T-cell (primary cell): ENCODE results near the gene AIP. TPM values are rescaled to one million over a fixed set of nuclear protein-coding genes. Genes with fewer than 3 reads are reported as not detected.

Source experiments
- ATAC-seq, 4 experiments: fragments of 200-7000 bp in 3 of 4; fragments of 150-1000 bp in 1 of 4; cut with Tn5 transposase; replicated peaks in 1 of 4; 1 replicate in 3 of 4; 2 replicates in 1 of 4; pipeline ENCODE4 v1.10.0; 2021; ENCODE audit warnings: moderate library complexity in 3 of 4, mild to moderate bottlenecking in 2 of 4, moderate number of reproducible peaks in 1 of 4
- CTCF ChIA-PET, 2 donors: fragments of 300-600 bp; sonication (Branson Sonifier 250); formaldehyde crosslinking; loops; one replicate each; lab custom pipeline; 2022; ENCODE audit warnings: antibody characterized with exemption in 2 of 2; lab: Charles Lee
- POLR2A ChIA-PET, 2 donors: fragments of 300-600 bp; sonication (Branson Sonifier 250); formaldehyde crosslinking; loops; one replicate each; lab custom pipeline; 2022; ENCODE audit warnings: antibody characterized with exemption in 2 of 2; lab: Charles Lee
- DNase-seq, 35 experiments: peaks; one replicate each; pipeline versions ENCODE4 v3.0.0 to v3.0.0-alpha.2; 2013 to 2023
- H3K27ac ChIP-seq: one replicate; pipeline ENCODE4 v1.5.1; 2013; ENCODE audit warnings: low read length
- H3K27me3 ChIP-seq, 2 experiments: replicated peaks in 1 of 2; 1 replicate in 1 of 2; 2 replicates in 1 of 2; pipeline versions ENCODE4 v1.6.1 to v1.7.0; 2013; ENCODE audit warnings: low read length in 1 of 2, mixed read lengths in 1 of 2; ENCODE audit not compliant: control insufficient read depth in 2 of 2, insufficient read depth in 2 of 2; ENCODE audit errors: extremely low read depth in 1 of 2
- H3K36me3 ChIP-seq, 2 donors: 1 replicate in 1 of 2; 2 replicates in 1 of 2; pipeline versions ENCODE4 v1.6.1 to v1.7.0; 2013; ENCODE audit warnings: low read length in 1 of 2; ENCODE audit not compliant: control insufficient read depth in 2 of 2, insufficient read depth in 1 of 2; ENCODE audit errors: extremely low read depth in 1 of 2
- H3K4me1 ChIP-seq, 2 experiments: 1 replicate in 1 of 2; 2 replicates in 1 of 2; pipeline versions ENCODE4 v1.6.1 to v1.7.0; 2013; ENCODE audit warnings: low read length in 2 of 2, mixed read lengths in 1 of 2; ENCODE audit not compliant: insufficient read depth in 2 of 2, control insufficient read depth in 1 of 2; ENCODE audit errors: extremely low read depth in 1 of 2
- H3K4me3 ChIP-seq, 2 donors: 1 replicate in 1 of 2; 2 replicates in 1 of 2; pipeline versions ENCODE4 v1.5.1 to v1.7.0; 2013; ENCODE audit warnings: mild to moderate bottlenecking in 2 of 2, low read length in 1 of 2, moderate library complexity in 1 of 2; ENCODE audit not compliant: control insufficient read depth in 1 of 2; ENCODE audit errors: extremely low read depth in 1 of 2
- H3K9me3 ChIP-seq: 2 replicates; pipeline ENCODE4 v1.7.0; 2013
- H3K27ac Mint-ChIP-seq, 2 donors: one replicate each; pipeline ENCODE4 v1.8.0; 2020 to 2021; ENCODE audit warnings: mild to moderate bottlenecking in 2 of 2, mixed read lengths in 2 of 2
- H3K27me3 Mint-ChIP-seq, 2 donors: one replicate each; pipeline ENCODE4 v1.8.0; 2021 to 2022; ENCODE audit warnings: mixed read lengths in 2 of 2
- H3K36me3 Mint-ChIP-seq: one replicate; pipeline ENCODE4 v1.8.0; 2021; ENCODE audit warnings: mixed read lengths
- H3K4me1 Mint-ChIP-seq, 3 donors: one replicate each; pipeline ENCODE4 v1.8.0; 2020 to 2022; ENCODE audit warnings: mixed read lengths in 3 of 3, mild to moderate bottlenecking in 1 of 3
- H3K4me3 Mint-ChIP-seq, 3 donors: one replicate each; pipeline ENCODE4 v1.8.0; 2020 to 2022; ENCODE audit warnings: mild to moderate bottlenecking in 3 of 3, mixed read lengths in 3 of 3, moderate library complexity in 3 of 3
- H3K9me3 Mint-ChIP-seq, 3 donors: one replicate each; pipeline ENCODE4 v1.8.0; 2020 to 2022; ENCODE audit warnings: mixed read lengths in 3 of 3
- WGBS: methylation state at CpG from one replicate; pipeline ENCODE4 v1.1.5; 2013; ENCODE audit warnings: missing lambda C conversion rate; ENCODE audit not compliant: insufficient coverage; 5-methylcytosine and 5-hydroxymethylcytosine counted together
- total RNA-seq, 35 experiments: library from RNA in 6 of 35; stranded (reverse) in 6 of 35; fragments of 120-200 nt in 1 of 35; gene quantifications; one replicate each; pipeline versions ENCODE4 v1.2.1 to v1.2.4 and lab custom pipeline; 2013 to 2026

The AIP gene
- total RNA-seq, 5 donors from 2014 or later (not counting 1 experiment from before 2014, with no cell fraction given): 114 to 168 (median 154) TPM

GRCh38 chr11:67440229-67441097 lies 42.4 kb upstream of the AIP start:
- no peak for ATAC-seq
- no peaks in the 10 kb centered on the region for H3K9me3 ChIP-seq
- peak overlapping the region; percentile 95 for H3K27ac Mint-ChIP-seq
- peaks cover 0 to 10% of the 10 kb centered on the region in 2 donors for H3K36me3 ChIP-seq
- peak overlapping the region; percentile 77 for H3K4me3 ChIP-seq
- H3K27ac ChIP-seq: peak overlapping the region; percentile 50
- ChIA-PET CTCF (no interaction called here), POLR2A (interaction anchor here in 1 of 2 donors (0.6 kb wide), 1 partner anchor 28 kb away, joined by 3 read pairs; no protein-coding TSS in a partner anchor)
- H3K4me1 Mint-ChIP-seq: peaks cover 62 to 75% (median 75%) of the 10 kb centered on the region in 3 donors
- WGBS: 31% methylated on average over 15 of the region's 17 CpGs
- peak overlapping the region; percentile 91 to 99 (median 92) for H3K4me3 Mint-ChIP-seq
- H3K4me1 ChIP-seq: peaks cover 29 to 86% of the 10 kb centered on the region in 2 experiments
- DNase-seq: peak in 6 of 35 experiments; percentile 21 to 56 (median 24)
- H3K9me3 Mint-ChIP-seq: no peaks in the 10 kb centered on the region
- no peaks in the 10 kb centered on the region for H3K27me3 ChIP-seq
- no peaks in the 10 kb centered on the region for H3K27me3 Mint-ChIP-seq
- peaks cover under 1% of the 10 kb centered on the region for H3K36me3 Mint-ChIP-seq

GRCh38 chr11:67441098-67441563 lies 41.7 kb upstream of the AIP start:
- H3K36me3 Mint-ChIP-seq: no peaks in the 10 kb centered on the region
- H3K4me3 ChIP-seq: no peak overlapping the region
- peaks cover 0 to 5% of the 10 kb centered on the region in 2 donors for H3K36me3 ChIP-seq
- H3K9me3 Mint-ChIP-seq: no peaks in the 10 kb centered on the region
- peak in 4 of 35 experiments; percentile 8 to 48 (median 24) for DNase-seq
- no peaks in the 10 kb centered on the region for H3K27me3 ChIP-seq
- H3K4me1 ChIP-seq: peaks cover 33 to 86% of the 10 kb centered on the region in 2 experiments
- H3K27me3 Mint-ChIP-seq: no peaks in the 10 kb centered on the region
- no peaks in the 10 kb centered on the region for H3K9me3 ChIP-seq
- 85% methylated on average over 21 of the region's 21 CpGs for WGBS
- ATAC-seq: no peak
- peak overlapping the region in 1 of 3 donors; percentile 99 for H3K4me3 Mint-ChIP-seq
- ChIA-PET POLR2A (interaction anchor here in 1 of 2 donors (0.6 kb wide), 1 partner anchor 27 kb away, joined by 3 read pairs; no protein-coding TSS in a partner anchor), CTCF (no interaction called here)
- peak overlapping the region; percentile 50 for H3K27ac ChIP-seq
- H3K27ac Mint-ChIP-seq: peak overlapping the region; percentile 80 to 95
- peaks cover 68 to 79% (median 77%) of the 10 kb centered on the region in 3 donors for H3K4me1 Mint-ChIP-seq

GRCh38 chr11:67441731-67442351 lies 41.0 kb upstream of the AIP start:
- H3K27me3 Mint-ChIP-seq: no peaks in the 10 kb centered on the region
- ChIA-PET CTCF (no interaction called here), POLR2A (no interaction called here)
- Histone ChIP-seq H3K27me3 (no peaks in the 10 kb centered on the region), H3K9me3 (no peaks in the 10 kb centered on the region), H3K36me3 (no peaks in the 10 kb centered on the region), H3K27ac (peak overlapping the region; percentile 35), H3K4me3 (no peak overlapping the region), H3K4me1 (peaks cover 32 to 88% of the 10 kb centered on the region in 2 experiments)
- ATAC-seq (peak in 1 of 4 experiments; percentile 12), DNase-seq (peak in 5 of 35 experiments; percentile 27 to 64 (median 40))
- no peaks in the 10 kb centered on the region for H3K9me3 Mint-ChIP-seq
- H3K36me3 Mint-ChIP-seq: no peaks in the 10 kb centered on the region
- H3K27ac Mint-ChIP-seq: peak overlapping the region; percentile 89 to 92
- H3K4me3 Mint-ChIP-seq: peak overlapping the region; percentile 19 to 99 (median 52)
- H3K4me1 Mint-ChIP-seq: peaks cover 75 to 81% (median 80%) of the 10 kb centered on the region in 3 donors
- 85% methylated on average over 26 of the region's 28 CpGs for WGBS

GRCh38 chr11:67442504-67443404 lies 40.1 kb upstream of the AIP start:
- ChIA-PET POLR2A (interaction anchor here in 1 of 2 donors (0.6 kb wide), 1 partner anchor 41 kb away, joined by 3 read pairs; the partner anchor contains the start of gene PPP1CA), CTCF (interaction anchor here in 1 of 2 donors (0.6 kb wide), 1 partner anchor 11 kb away, joined by 3 read pairs; no protein-coding TSS in a partner anchor)
- Mint-ChIP-seq H3K9me3 (no peaks in the 10 kb centered on the region), H3K4me1 (peaks cover 83 to 88% (median 86%) of the 10 kb centered on the region in 3 donors), H3K36me3 (no peaks in the 10 kb centered on the region), H3K4me3 (peak overlapping the region; percentile 52 to 99 (median 69)), H3K27me3 (no peaks in the 10 kb centered on the region), H3K27ac (peak overlapping the region; percentile 87 to 92)
- H3K27ac ChIP-seq: peak overlapping the region; percentile 35
- ATAC-seq (no peak), DNase-seq (peak in 4 of 35 experiments; percentile 10 to 23 (median 18))
- H3K4me3 ChIP-seq: no peak overlapping the region
- no peaks in the 10 kb centered on the region for H3K36me3 ChIP-seq
- WGBS: 59% methylated on average over 25 of the region's 45 CpGs
- H3K9me3 ChIP-seq: no peaks in the 10 kb centered on the region
- no peaks in the 10 kb centered on the region for H3K27me3 ChIP-seq
- H3K4me1 ChIP-seq: peaks cover 35 to 96% of the 10 kb centered on the region in 2 experiments

- Histone ChIP-seq H3K36me3 (no peaks in the 10 kb centered on the region), H3K27ac (peak overlapping the region; percentile 90), H3K4me1 (peaks cover 28 to 92% of the 10 kb centered on the region in 2 experiments), H3K27me3 (peaks cover 0 to 2% of the 10 kb centered on the region in 2 experiments), H3K9me3 (no peaks in the 10 kb centered on the region), H3K4me3 (no peak overlapping the region)
- CTCF ChIA-PET: no interaction called here
- Mint-ChIP-seq H3K27me3 (no peaks in the 10 kb centered on the region), H3K36me3 (no peaks in the 10 kb centered on the region), H3K4me1 (peaks cover 82 to 90% (median 85%) of the 10 kb centered on the region in 3 donors), H3K9me3 (no peaks in the 10 kb centered on the region), H3K4me3 (peak overlapping the region; percentile 10 to 80 (median 47)), H3K27ac (peak overlapping the region; percentile 92 to 97)
- POLR2A ChIA-PET: interaction anchor here in 1 of 2 donors (0.6 kb wide), 1 partner anchor 14 kb away, joined by 3 read pairs; no protein-coding TSS in a partner anchor
- no peak for ATAC-seq
- WGBS: 100% methylated on average over 1 of the region's 5 CpGs
- no peak for DNase-seq
Measured at GRCh38 chr11:67445515-67445914, 37.3 kb upstream of the AIP start.
